Natural killer cell (primary cell): ENCODE data around the gene PPP1R3A. TPM values are rescaled to one million over a fixed set of nuclear protein-coding genes. Genes with fewer than 3 reads are reported as not detected.

Experiments
- ATAC-seq, 3 donors: fragments of 150-1000 bp in 2 of 3; fragments of 200-7000 bp in 1 of 3; cut with Tn5 transposase; 1 replicate in 1 of 3; 2 replicates in 2 of 3; pipeline ENCODE4 v1.10.0; 2021; ENCODE audit warnings: mild to moderate bottlenecking in 2 of 3, moderate library complexity in 2 of 3
- DNase-seq, 2 donors: peaks; one replicate each; pipeline versions ENCODE4 v3.0.0 to v3.0.0-alpha.2; 2013 to 2021; ENCODE audit warnings: mixed read lengths in 1 of 2
- H3K27ac ChIP-seq: one replicate; pipeline ENCODE4 v1.5.1; 2013; ENCODE audit warnings: mild to moderate bottlenecking, low read length
- H3K27me3 ChIP-seq: one replicate; pipeline ENCODE4 v1.6.1; 2013; ENCODE audit warnings: low read length; ENCODE audit not compliant: control insufficient read depth, insufficient read depth
- H3K36me3 ChIP-seq: one replicate; pipeline ENCODE4 v1.6.1; 2013; ENCODE audit warnings: low read length; ENCODE audit not compliant: control insufficient read depth, insufficient read depth
- H3K4me1 ChIP-seq: one replicate; pipeline ENCODE4 v1.6.1; 2013; ENCODE audit warnings: low read length; ENCODE audit not compliant: control insufficient read depth, insufficient read depth
- H3K4me3 ChIP-seq: one replicate; pipeline ENCODE4 v1.5.1; 2013; ENCODE audit warnings: low read length
- H3K9me3 ChIP-seq: one replicate; pipeline ENCODE4 v1.6.1; 2013; ENCODE audit warnings: low read length; ENCODE audit not compliant: control insufficient read depth, insufficient read depth
- H3K27ac Mint-ChIP-seq, 2 donors: one replicate each; pipeline ENCODE4 v1.8.0; 2022; ENCODE audit warnings: mild to moderate bottlenecking in 2 of 2, mixed read lengths in 2 of 2, moderate library complexity in 1 of 2
- H3K27me3 Mint-ChIP-seq, 2 donors: one replicate each; pipeline ENCODE4 v1.8.0; 2022; ENCODE audit warnings: low read depth in 2 of 2, mixed read lengths in 2 of 2
- H3K36me3 Mint-ChIP-seq: one replicate; pipeline ENCODE4 v1.8.0; 2022; ENCODE audit warnings: mixed read lengths
- H3K4me1 Mint-ChIP-seq, 2 donors: one replicate each; pipeline ENCODE4 v1.8.0; 2022; ENCODE audit warnings: mixed read lengths in 2 of 2
- H3K4me3 Mint-ChIP-seq: one replicate; pipeline ENCODE4 v1.8.0; 2022; ENCODE audit warnings: mild to moderate bottlenecking, moderate library complexity, mixed read lengths
- H3K9me3 Mint-ChIP-seq, 2 donors: one replicate each; pipeline ENCODE4 v1.8.0; 2022; ENCODE audit warnings: mixed read lengths in 2 of 2
- WGBS: methylation state at CpG from one replicate; pipeline ENCODE4 v1.1.7; 2013; ENCODE audit warnings: missing lambda C conversion rate; ENCODE audit not compliant: insufficient coverage; 5-methylcytosine and 5-hydroxymethylcytosine counted together
- intact Hi-C: fragments of 100-400 bp; cut with micrococcal nuclease; formaldehyde crosslinking; loops from one replicate; pipeline ENCODE4 v1.14.2; 2022
- total RNA-seq, 4 donors: library from RNA; stranded (reverse); fragments of 120-200 nt in 1 of 4; gene quantifications; one replicate each; pipeline versions ENCODE4 v1.2.3 to v1.2.4, GENCODE V29; 2013 to 2022
- TF ChIP-seq, protein P1 (sequence below): fragments of 200-600 bp; IDR thresholded peaks from one replicate; pipeline ENCODE4 v1.8.0; 2022; ENCODE audit warnings: antibody characterized with exemption

The PPP1R3A gene
- total RNA-seq, 3 donors from 2014 or later (not counting 1 experiment from before 2014, with no cell fraction given), result not detected

DNA sequence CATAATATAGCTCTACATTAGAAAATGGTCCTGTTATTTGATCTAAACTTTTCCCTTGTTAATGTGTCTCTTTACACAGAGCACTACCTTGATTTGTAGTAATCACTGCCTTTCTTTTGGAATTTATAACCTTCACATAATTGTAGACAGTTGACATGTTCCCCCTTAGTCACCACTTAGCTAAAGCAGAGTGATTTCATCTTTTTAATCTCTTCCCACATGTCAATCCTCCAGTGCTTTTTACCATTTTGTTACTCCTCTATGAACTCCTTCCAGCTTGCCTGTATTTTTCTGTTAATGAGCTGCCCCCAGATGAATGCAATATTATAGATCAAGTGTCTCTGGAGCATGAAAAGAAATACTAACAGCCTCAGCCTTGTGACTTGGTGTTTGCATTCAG lies 2.6 kb upstream of the PPP1R3A start:
- no peak overlapping the region for H3K4me3 Mint-ChIP-seq
- no peaks in the 10 kb centered on the region for H3K36me3 ChIP-seq
- ATAC-seq, result no peak
- H3K9me3 Mint-ChIP-seq, result peaks cover 9 to 13% of the 10 kb centered on the region in 2 donors
- no peaks in the 10 kb centered on the region for H3K4me1 Mint-ChIP-seq
- no peak overlapping the region for H3K27ac Mint-ChIP-seq
- no peaks in the 10 kb centered on the region for H3K27me3 Mint-ChIP-seq
- H3K4me3 ChIP-seq, result no peak overlapping the region
- no peaks in the 10 kb centered on the region for H3K9me3 ChIP-seq
- H3K36me3 Mint-ChIP-seq, result no peaks in the 10 kb centered on the region
- no peak overlapping the region for H3K27ac ChIP-seq
- no peak for DNase-seq
- intact Hi-C loops, result no loop called here
- TF ChIP-seq, protein P1, sequence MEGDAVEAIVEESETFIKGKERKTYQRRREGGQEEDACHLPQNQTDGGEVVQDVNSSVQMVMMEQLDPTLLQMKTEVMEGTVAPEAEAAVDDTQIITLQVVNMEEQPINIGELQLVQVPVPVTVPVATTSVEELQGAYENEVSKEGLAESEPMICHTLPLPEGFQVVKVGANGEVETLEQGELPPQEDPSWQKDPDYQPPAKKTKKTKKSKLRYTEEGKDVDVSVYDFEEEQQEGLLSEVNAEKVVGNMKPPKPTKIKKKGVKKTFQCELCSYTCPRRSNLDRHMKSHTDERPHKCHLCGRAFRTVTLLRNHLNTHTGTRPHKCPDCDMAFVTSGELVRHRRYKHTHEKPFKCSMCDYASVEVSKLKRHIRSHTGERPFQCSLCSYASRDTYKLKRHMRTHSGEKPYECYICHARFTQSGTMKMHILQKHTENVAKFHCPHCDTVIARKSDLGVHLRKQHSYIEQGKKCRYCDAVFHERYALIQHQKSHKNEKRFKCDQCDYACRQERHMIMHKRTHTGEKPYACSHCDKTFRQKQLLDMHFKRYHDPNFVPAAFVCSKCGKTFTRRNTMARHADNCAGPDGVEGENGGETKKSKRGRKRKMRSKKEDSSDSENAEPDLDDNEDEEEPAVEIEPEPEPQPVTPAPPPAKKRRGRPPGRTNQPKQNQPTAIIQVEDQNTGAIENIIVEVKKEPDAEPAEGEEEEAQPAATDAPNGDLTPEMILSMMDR, result no peak
- H3K4me1 ChIP-seq, result no peaks in the 10 kb centered on the region
- no peaks in the 10 kb centered on the region for H3K27me3 ChIP-seq

DNA sequence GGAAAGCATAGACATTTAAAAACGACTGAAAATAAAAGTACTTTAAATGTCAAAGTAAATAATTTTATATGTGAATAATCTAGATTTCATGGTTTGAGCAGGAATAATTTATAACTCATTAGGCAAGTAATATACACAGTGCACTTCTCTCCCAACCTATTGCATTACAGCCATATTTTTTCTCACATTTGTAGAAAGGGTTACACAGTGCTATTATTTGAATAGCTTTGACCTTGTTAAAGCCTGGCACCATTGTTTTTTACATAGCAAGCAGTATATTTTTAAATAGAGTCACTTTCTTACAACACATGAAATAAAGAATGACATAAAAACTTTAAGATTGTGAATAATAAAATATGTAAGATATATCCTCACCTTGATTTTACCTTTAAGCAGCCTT lies 969 bp downstream of the PPP1R3A start:
- no peak overlapping the region for H3K4me3 Mint-ChIP-seq
- H3K4me1 Mint-ChIP-seq, result no peaks in the 10 kb centered on the region
- no peak overlapping the region for H3K27ac ChIP-seq
- H3K27me3 ChIP-seq, result no peaks in the 10 kb centered on the region
- peaks cover 13 to 16% of the 10 kb centered on the region in 2 donors for H3K9me3 Mint-ChIP-seq
- DNase-seq, result no peak
- WGBS, result no CpG with 5 or more reads among the region's 1 CpG
- no peak overlapping the region for H3K27ac Mint-ChIP-seq
- no peak overlapping the region for H3K4me3 ChIP-seq
- intact Hi-C loops, result no loop called here
- H3K9me3 ChIP-seq, result no peaks in the 10 kb centered on the region
- H3K36me3 ChIP-seq, result no peaks in the 10 kb centered on the region
- no peaks in the 10 kb centered on the region for H3K36me3 Mint-ChIP-seq
- no peaks in the 10 kb centered on the region for H3K4me1 ChIP-seq
- ATAC-seq, result no peak
- no peaks in the 10 kb centered on the region for H3K27me3 Mint-ChIP-seq
- TF ChIP-seq, protein P1, result no peak

DNA sequence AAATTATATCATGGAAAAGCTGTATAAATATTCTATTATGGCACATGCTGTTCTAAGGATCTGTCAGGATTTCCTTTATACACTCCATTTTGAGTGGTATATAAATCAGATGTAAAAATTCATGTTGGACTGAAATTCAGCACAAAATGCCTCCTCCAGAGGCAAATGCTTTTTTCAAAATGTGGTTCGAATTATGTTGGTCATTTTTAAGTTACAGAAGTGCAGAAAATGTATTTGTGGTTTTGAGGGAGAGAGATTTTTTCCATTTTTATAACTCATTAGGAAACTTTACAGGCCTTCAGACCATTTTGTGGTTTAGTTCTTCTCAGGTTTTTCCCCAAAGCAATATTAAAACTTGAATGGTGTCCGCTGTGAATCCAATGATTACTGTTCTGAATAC lies 2.9 kb downstream of the PPP1R3A start:
- intact Hi-C loops, result no loop called here
- no peaks in the 10 kb centered on the region for H3K4me1 ChIP-seq
- Mint-ChIP-seq H3K27ac (no peak overlapping the region), H3K36me3 (no peaks in the 10 kb centered on the region), H3K4me3 (no peak overlapping the region), H3K9me3 (peaks cover 7 to 11% of the 10 kb centered on the region in 2 donors), H3K27me3 (no peaks in the 10 kb centered on the region), H3K4me1 (no peaks in the 10 kb centered on the region)
- DNase-seq, result no peak
- TF ChIP-seq, protein P1, result no peak
- no peaks in the 10 kb centered on the region for H3K27me3 ChIP-seq
- ATAC-seq, result no peak
- no peaks in the 10 kb centered on the region for H3K9me3 ChIP-seq
- H3K4me3 ChIP-seq, result no peak overlapping the region
- no peaks in the 10 kb centered on the region for H3K36me3 ChIP-seq
- H3K27ac ChIP-seq, result no peak overlapping the region
- WGBS, result no CpG with 5 or more reads among the region's 2 CpGs

DNA sequence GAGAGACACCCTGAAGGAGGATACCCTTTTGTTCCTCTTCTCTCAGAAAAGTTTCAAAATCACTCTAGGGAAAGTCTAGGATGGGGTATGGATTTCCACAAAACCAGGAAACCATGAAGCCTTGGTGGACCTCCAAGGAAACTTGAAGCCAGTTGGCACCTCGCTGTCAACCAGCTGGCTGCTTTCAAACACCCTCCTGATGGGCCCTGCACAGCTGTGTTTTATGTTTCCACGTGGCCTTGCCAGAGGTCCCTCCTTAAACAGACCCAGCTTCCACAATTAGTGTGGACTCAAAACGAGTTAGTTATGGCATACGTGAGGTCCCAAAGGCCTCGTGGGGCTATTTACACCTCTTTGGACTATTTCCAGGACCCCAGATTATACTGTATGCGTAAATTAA lies 5.9 kb downstream of the PPP1R3A start:
- Mint-ChIP-seq H3K27ac (no peak overlapping the region), H3K4me1 (no peaks in the 10 kb centered on the region), H3K36me3 (no peaks in the 10 kb centered on the region), H3K27me3 (no peaks in the 10 kb centered on the region), H3K4me3 (no peak overlapping the region), H3K9me3 (peaks cover 8 to 16% of the 10 kb centered on the region in 2 donors)
- WGBS, result 73% methylated on average over 6 of the region's 6 CpGs
- Histone ChIP-seq H3K9me3 (no peaks in the 10 kb centered on the region), H3K27me3 (no peaks in the 10 kb centered on the region), H3K4me1 (no peaks in the 10 kb centered on the region), H3K4me3 (no peak overlapping the region), H3K27ac (no peak overlapping the region), H3K36me3 (no peaks in the 10 kb centered on the region)
- ATAC-seq (no peak), DNase-seq (no peak)
- TF ChIP-seq, protein P1, result no peak
- intact Hi-C loops, result no loop called here
